HG03025 (cell line): Measurements from ENCODE around the gene RYR2.
A peak's percentile ranks its signal among the peaks of the same experiment; 100 is the strongest.

Experiments used
- ATAC-seq: cut with Tn5 transposase; IDR thresholded peaks from one replicate; pipeline ENCODE4 v1.9.1; 2021; ENCODE audit warnings: mild to moderate bottlenecking, moderate library complexity; ENCODE audit not compliant: unreplicated experiment, low FRiP score

Gene RYR2

GRCh38 chr1:237692255-237692654, 650.3 kb downstream of the RYR2 start:
- no peak for ATAC-seq

GRCh38 chr1:237695878-237696277, 653.9 kb downstream of the RYR2 start:
- no peak for ATAC-seq

- ATAC-seq = no peak
Observed at GRCh38 chr1:237700181-237700580, 658.2 kb downstream of the RYR2 start.

GRCh38 chr1:237701534-237701933, 659.5 kb downstream of the RYR2 start:
- ATAC-seq = no peak

GRCh38 chr1:237702161-237702560, 660.2 kb downstream of the RYR2 start:
- ATAC-seq = peak; percentile 81

GRCh38 chr1:237705462-237705861, 663.5 kb downstream of the RYR2 start:
- ATAC-seq = no peak

- no peak for ATAC-seq
Observed at GRCh38 chr1:237709355-237709754, 667.4 kb downstream of the RYR2 start.

GRCh38 chr1:237711281-237711680, 669.3 kb downstream of the RYR2 start:
- ATAC-seq = no peak

- no peak for ATAC-seq
Observed at GRCh38 chr1:237712082-237712481, 670.1 kb downstream of the RYR2 start.

- ATAC-seq = no peak
Observed at GRCh38 chr1:237712586-237713157, 670.7 kb downstream of the RYR2 start.

GRCh38 chr1:237713916-237714315, 671.9 kb downstream of the RYR2 start:
- ATAC-seq = no peak

GRCh38 chr1:237717106-237717505, 675.1 kb downstream of the RYR2 start:
- no peak for ATAC-seq

GRCh38 chr1:237730826-237731350, 688.9 kb downstream of the RYR2 start:
- ATAC-seq = no peak

GRCh38 chr1:237732657-237733056, 690.7 kb downstream of the RYR2 start:
- no peak for ATAC-seq

GRCh38 chr1:237736372-237737029, 694.5 kb downstream of the RYR2 start:
- ATAC-seq = no peak

- ATAC-seq = no peak
Observed at GRCh38 chr1:237737448-237737847, 695.5 kb downstream of the RYR2 start.

- no peak for ATAC-seq
Observed at GRCh38 chr1:237737938-237738610, 696.1 kb downstream of the RYR2 start.

- ATAC-seq = no peak
Observed at GRCh38 chr1:237740846-237741245, 698.9 kb downstream of the RYR2 start.

GRCh38 chr1:237745545-237745944, 703.6 kb downstream of the RYR2 start:
- no peak for ATAC-seq

GRCh38 chr1:237748171-237748960, 706.4 kb downstream of the RYR2 start:
- no peak for ATAC-seq

GRCh38 chr1:237749122-237749521, 707.1 kb downstream of the RYR2 start:
- ATAC-seq = no peak
